ENCODE data around the gene CTDSPL2. TPM values are rescaled to one million over a fixed set of nuclear protein-coding genes. Genes with fewer than 3 reads are reported as not detected.
"Not testable (repeated sequence)": the region's sequence is repeated elsewhere in the genome, so short reads cannot be mapped to it uniquely, and the experiment has no call there.

CTDSPL2 gene
- total and polyA plus RNA-seq, 10 donors: 5.2 to 73.7 (median 51.5) TPM

DNA sequence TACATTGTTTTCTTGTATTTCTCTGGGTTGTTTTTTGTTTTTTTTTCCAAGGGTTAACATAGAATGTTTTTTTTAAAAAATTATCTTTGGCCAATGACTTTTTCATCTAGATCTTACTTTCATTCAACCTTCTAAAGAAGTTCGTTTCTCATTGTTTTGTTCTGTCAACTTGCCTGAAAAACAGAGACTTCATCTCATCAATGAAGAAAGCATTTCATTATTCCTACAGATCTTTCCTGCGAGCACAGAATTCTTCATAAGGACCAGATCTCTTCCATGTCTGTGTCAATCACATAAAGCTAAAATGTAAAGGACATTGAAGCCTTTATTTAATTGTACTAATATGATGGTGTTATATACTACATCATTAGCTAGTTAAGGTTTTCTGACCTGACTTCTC is 99.8 kb downstream of the CTDSPL2 start:
- Histone ChIP-seq H3K27ac (no peak overlapping the region), H3K36me3 (peaks cover 0 to 57% (median 35%) of the 10 kb centered on the region in 6 donors), H3K27me3 (replicated peaks in 1 of 7) (no peaks in the 10 kb centered on the region), H3K9me3 (no peaks in the 10 kb centered on the region), H3K4me1 (no peaks in the 10 kb centered on the region), H3K4me3 (no peak overlapping the region)
- WGBS, 5 donors: 84 to 94% (median 94%) methylated on average over 2 of the region's 2 CpGs
- intact Hi-C loops (cut with DNase I; ENCODE audit: low total_unique reads): no loop called here
- DNase-seq: no peak
- TF ChIP-seq POLR2A (IDR thresholded peaks at IDR 0.05): no peak
- TF ChIP-seq, protein P1, sequence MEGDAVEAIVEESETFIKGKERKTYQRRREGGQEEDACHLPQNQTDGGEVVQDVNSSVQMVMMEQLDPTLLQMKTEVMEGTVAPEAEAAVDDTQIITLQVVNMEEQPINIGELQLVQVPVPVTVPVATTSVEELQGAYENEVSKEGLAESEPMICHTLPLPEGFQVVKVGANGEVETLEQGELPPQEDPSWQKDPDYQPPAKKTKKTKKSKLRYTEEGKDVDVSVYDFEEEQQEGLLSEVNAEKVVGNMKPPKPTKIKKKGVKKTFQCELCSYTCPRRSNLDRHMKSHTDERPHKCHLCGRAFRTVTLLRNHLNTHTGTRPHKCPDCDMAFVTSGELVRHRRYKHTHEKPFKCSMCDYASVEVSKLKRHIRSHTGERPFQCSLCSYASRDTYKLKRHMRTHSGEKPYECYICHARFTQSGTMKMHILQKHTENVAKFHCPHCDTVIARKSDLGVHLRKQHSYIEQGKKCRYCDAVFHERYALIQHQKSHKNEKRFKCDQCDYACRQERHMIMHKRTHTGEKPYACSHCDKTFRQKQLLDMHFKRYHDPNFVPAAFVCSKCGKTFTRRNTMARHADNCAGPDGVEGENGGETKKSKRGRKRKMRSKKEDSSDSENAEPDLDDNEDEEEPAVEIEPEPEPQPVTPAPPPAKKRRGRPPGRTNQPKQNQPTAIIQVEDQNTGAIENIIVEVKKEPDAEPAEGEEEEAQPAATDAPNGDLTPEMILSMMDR (IDR thresholded peaks at IDR 0.05 in 8 of 11, conservative IDR thresholded peaks at IDR 0.05 in 3 of 11): no peak
- TF ChIP-seq POLR2AphosphoS5 (IDR thresholded peaks at IDR 0.05): no peak

DNA sequence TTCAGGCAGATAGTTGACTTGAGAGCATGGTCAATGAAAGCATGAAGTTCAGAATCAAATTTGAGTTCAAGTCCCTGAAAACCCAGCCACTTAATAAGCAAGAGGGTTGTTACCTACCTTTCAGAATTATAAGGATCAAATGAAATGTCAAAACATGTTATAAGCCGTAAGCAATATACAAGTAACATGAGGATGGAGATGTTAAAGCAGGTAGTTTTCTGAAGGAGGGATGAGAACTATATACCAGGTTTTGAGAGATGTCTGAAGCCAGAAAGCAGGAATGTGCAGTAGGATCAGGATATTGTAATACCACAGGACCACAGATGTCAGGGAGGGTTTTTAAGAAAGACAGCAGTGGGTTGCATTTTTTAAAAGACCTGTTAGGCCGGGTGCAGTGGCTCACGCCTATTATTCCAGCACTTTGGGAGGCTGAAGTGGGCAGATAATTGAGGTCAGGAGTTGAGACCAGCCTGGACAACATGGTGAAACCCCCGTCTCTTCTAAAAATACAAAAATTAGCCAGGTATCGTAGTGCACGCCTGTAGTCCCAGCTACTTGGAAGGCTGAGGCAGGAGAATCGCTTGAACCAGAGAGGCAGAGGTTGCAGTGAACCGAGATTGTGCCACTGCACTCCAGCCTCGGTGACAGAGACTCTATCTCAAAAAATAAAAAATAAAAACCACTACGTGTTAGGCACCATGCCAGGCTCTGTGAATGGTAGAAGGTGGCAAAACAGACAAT is 102.6 kb downstream of the CTDSPL2 start:
- no peak overlapping the region for H3K4me3 ChIP-seq
- no peak overlapping the region for H3K27ac ChIP-seq
- DNase-seq: peak; percentile 16
- H3K27me3 ChIP-seq (replicated peaks in 1 of 7): no peaks in the 10 kb centered on the region
- peaks cover 0 to 49% (median 10%) of the 10 kb centered on the region in 6 donors for H3K36me3 ChIP-seq
- peaks cover 0 to 11% (median 1%) of the 10 kb centered on the region in 6 donors for H3K4me1 ChIP-seq
- intact Hi-C loops (cut with DNase I; ENCODE audit: low total_unique reads): no loop called here
- 84 to 93% (median 85%) methylated on average over 10 of the region's 10 CpGs for WGBS, 5 donors
- no peaks in the 10 kb centered on the region for H3K9me3 ChIP-seq
- TF ChIP-seq POLR2AphosphoS5 (IDR thresholded peaks at IDR 0.05): peak in 2 of 3 donors; percentile 8 to 19
- TF ChIP-seq, protein P1 (IDR thresholded peaks at IDR 0.05 in 8 of 11, conservative IDR thresholded peaks at IDR 0.05 in 3 of 11): no peak

DNA sequence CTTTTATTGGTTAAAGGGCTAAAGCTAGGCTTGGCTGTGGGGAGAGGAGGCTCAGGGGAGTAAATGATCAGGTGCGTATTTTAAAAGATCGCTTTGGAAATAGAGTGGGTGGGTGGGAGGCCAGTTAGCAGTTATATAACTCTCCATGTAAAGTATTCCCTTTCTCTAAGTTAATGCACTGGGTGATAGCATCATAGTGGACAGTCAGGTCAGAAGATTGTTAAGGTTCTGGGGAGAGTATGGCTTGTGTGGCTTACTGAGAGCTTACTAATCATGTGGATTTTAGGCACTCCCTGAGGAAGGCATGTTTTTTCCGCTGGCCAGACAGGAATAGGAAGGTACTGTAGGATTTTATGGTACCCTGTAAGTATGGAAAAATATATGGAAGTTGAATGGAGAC is 103.2 kb downstream of the CTDSPL2 start:
- Histone ChIP-seq H3K27ac (no peak overlapping the region), H3K9me3 (no peaks in the 10 kb centered on the region), H3K36me3 (peaks cover 0 to 43% (median 7%) of the 10 kb centered on the region in 6 donors), H3K27me3 (replicated peaks in 1 of 7) (no peaks in the 10 kb centered on the region), H3K4me3 (no peak overlapping the region), H3K4me1 (peaks cover 4 to 17% (median 7%) of the 10 kb centered on the region in 6 donors)
- WGBS, 5 donors: 95 to 99% (median 97%) methylated on average over 3 of the region's 3 CpGs
- DNase-seq: no peak
- TF ChIP-seq POLR2AphosphoS5 (IDR thresholded peaks at IDR 0.05): no peak
- intact Hi-C loops (cut with DNase I; ENCODE audit: low total_unique reads): no loop called here

DNA sequence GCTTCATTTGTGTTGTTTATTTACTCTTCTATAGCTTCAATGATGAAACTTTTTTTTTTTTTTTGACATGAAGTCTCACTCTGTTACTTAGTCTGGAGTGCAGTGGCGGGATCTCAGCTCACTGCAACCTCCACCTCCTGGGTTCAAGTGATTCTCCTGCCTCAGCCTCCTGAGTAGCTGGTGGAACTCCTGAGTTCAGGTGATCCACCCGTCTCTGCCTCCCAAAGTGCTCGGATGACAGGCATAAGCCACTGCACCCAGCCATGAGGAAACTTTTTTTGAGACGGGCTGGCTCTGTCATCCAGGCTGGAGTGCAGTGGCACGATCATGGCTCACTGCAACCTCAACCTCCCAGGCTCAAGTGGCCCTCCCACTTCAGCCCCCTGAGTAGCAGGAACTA is 104.8 kb downstream of the CTDSPL2 start:
- WGBS, 5 donors: 85 to 96% (median 92%) methylated on average over 5 of the region's 5 CpGs
- H3K9me3 ChIP-seq; H3K27ac ChIP-seq; intact Hi-C loops (cut with DNase I; ENCODE audit: low total_unique reads); H3K27me3 ChIP-seq (replicated peaks in 1 of 7); H3K4me3 ChIP-seq; DNase-seq: not testable (repeated sequence)
- peaks cover 0 to 33% (median 5%) of the 10 kb centered on the region in 6 donors for H3K36me3 ChIP-seq
- H3K4me1 ChIP-seq: peaks cover 8 to 23% (median 12%) of the 10 kb centered on the region in 6 donors

DNA sequence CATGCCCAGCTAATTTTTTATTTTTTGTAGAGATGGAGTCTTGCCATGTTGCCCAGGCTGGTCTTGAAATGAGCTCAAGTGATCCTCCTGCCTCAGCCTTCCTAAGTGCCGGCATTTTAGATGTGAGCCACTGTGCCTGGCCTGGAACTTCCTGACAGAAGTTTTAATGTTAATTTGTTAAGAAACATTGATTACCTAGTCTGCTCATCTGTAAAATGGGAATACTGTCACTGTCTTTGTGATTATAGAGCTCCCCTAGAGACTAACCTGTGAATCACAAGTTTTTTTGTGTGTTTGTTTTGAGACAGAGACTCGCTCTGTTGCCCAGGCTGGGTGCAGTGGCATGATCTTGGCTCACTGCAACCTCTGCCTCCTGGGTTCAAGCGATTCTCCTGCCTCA is 105.3 kb downstream of the CTDSPL2 start:
- no peak for DNase-seq
- Histone ChIP-seq H3K27me3 (replicated peaks in 1 of 7) (no peaks in the 10 kb centered on the region), H3K9me3 (no peaks in the 10 kb centered on the region), H3K4me3 (no peak overlapping the region), H3K4me1 (peaks cover 9 to 27% (median 15%) of the 10 kb centered on the region in 6 donors), H3K27ac (no peak overlapping the region), H3K36me3 (peaks cover 0 to 30% (median 1%) of the 10 kb centered on the region in 6 donors)
- TF ChIP-seq POLR2A (IDR thresholded peaks at IDR 0.05) (no peak), POLR2AphosphoS5 (IDR thresholded peaks at IDR 0.05) (no peak)
- TF ChIP-seq, protein P1 (IDR thresholded peaks at IDR 0.05 in 8 of 11, conservative IDR thresholded peaks at IDR 0.05 in 3 of 11): no peak
- intact Hi-C loops (cut with DNase I; ENCODE audit: low total_unique reads): no loop called here
- 92 to 100% (median 95%) methylated on average over 3 of the region's 3 CpGs for WGBS, 5 donors
